ENCODE data around the gene PRPS1L1.

The PRPS1L1 gene

GRCh38 chr7:17983221-17984062, 44.2 kb downstream of the PRPS1L1 start (continued):
- no peak for TF ChIP-seq GLIS3 (CRISPR knock-in tag; IDR thresholded peaks at IDR 0.05)

GRCh38 chr7:17976952-17977351, 50.7 kb downstream of the PRPS1L1 start:
- no peak for ATAC-seq
- TF ChIP-seq ZNF565 (CRISPR knock-in tag; conservative IDR thresholded peaks at IDR 0.05; ENCODE audit: low read depth) (no peak), OSR1 (CRISPR knock-in tag; IDR thresholded peaks at IDR 0.05) (no peak), SNAI2 (CRISPR knock-in tag; IDR thresholded peaks at IDR 0.05) (no peak), ISL1 (CRISPR knock-in tag; IDR thresholded peaks at IDR 0.05) (no peak), TCF4 (CRISPR knock-in tag; IDR thresholded peaks at IDR 0.05; ENCODE audit: borderline replicate concordance) (no peak), ZFP3 (CRISPR knock-in tag; IDR thresholded peaks at IDR 0.05) (no peak), TSHZ2 (CRISPR knock-in tag; IDR thresholded peaks at IDR 0.05) (no peak), ZFP30 (CRISPR knock-in tag; IDR thresholded peaks at IDR 0.05) (no peak), BACH2 (CRISPR knock-in tag; IDR thresholded peaks at IDR 0.05; ENCODE audit: borderline replicate concordance) (no peak), RARB (CRISPR knock-in tag; IDR thresholded peaks at IDR 0.05) (no peak), TOX (CRISPR knock-in tag; IDR thresholded peaks at IDR 0.05; ENCODE audit: borderline replicate concordance) (no peak), ZNF70 (CRISPR knock-in tag; IDR thresholded peaks at IDR 0.05) (no peak), ESRRG (CRISPR knock-in tag; IDR thresholded peaks at IDR 0.05) (no peak), ARNTL (CRISPR knock-in tag; IDR thresholded peaks at IDR 0.05; ENCODE audit: borderline replicate concordance, low read depth) (no peak), ZNF8 (CRISPR knock-in tag; IDR thresholded peaks at IDR 0.05) (no peak)
- TF ChIP-seq, protein P1, sequence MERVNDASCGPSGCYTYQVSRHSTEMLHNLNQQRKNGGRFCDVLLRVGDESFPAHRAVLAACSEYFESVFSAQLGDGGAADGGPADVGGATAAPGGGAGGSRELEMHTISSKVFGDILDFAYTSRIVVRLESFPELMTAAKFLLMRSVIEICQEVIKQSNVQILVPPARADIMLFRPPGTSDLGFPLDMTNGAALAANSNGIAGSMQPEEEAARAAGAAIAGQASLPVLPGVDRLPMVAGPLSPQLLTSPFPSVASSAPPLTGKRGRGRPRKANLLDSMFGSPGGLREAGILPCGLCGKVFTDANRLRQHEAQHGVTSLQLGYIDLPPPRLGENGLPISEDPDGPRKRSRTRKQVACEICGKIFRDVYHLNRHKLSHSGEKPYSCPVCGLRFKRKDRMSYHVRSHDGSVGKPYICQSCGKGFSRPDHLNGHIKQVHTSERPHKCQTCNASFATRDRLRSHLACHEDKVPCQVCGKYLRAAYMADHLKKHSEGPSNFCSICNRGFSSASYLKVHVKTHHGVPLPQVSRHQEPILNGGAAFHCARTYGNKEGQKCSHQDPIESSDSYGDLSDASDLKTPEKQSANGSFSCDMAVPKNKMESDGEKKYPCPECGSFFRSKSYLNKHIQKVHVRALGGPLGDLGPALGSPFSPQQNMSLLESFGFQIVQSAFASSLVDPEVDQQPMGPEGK (CRISPR knock-in tag; IDR thresholded peaks at IDR 0.05; ENCODE audit: borderline replicate concordance) = no peak
- TF ChIP-seq, protein P2, sequence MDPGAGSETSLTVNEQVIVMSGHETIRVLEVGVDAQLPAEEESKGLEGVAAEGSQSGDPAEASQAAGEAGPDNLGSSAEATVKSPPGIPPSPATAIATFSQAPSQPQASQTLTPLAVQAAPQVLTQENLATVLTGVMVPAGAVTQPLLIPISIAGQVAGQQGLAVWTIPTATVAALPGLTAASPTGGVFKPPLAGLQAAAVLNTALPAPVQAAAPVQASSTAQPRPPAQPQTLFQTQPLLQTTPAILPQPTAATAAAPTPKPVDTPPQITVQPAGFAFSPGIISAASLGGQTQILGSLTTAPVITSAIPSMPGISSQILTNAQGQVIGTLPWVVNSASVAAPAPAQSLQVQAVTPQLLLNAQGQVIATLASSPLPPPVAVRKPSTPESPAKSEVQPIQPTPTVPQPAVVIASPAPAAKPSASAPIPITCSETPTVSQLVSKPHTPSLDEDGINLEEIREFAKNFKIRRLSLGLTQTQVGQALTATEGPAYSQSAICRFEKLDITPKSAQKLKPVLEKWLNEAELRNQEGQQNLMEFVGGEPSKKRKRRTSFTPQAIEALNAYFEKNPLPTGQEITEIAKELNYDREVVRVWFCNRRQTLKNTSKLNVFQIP (CRISPR knock-in tag; IDR thresholded peaks at IDR 0.05; ENCODE audit: borderline replicate concordance, low read depth) = no peak
- TF ChIP-seq, protein P3, sequence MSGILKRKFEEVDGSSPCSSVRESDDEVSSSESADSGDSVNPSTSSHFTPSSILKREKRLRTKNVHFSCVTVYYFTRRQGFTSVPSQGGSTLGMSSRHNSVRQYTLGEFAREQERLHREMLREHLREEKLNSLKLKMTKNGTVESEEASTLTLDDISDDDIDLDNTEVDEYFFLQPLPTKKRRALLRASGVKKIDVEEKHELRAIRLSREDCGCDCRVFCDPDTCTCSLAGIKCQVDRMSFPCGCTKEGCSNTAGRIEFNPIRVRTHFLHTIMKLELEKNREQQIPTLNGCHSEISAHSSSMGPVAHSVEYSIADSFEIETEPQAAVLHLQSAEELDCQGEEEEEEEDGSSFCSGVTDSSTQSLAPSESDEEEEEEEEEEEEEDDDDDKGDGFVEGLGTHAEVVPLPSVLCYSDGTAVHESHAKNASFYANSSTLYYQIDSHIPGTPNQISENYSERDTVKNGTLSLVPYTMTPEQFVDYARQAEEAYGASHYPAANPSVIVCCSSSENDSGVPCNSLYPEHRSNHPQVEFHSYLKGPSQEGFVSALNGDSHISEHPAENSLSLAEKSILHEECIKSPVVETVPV (CRISPR knock-in tag; IDR thresholded peaks at IDR 0.05) = no peak
